GM19372 (cell line): Measurements from ENCODE around the gene ZNF124.

Experiments used
- ATAC-seq: cut with Tn5 transposase; IDR thresholded peaks from one replicate; pipeline ENCODE4 v1.9.1; 2021; ENCODE audit warnings: mild to moderate bottlenecking, low read depth, moderate library complexity; ENCODE audit not compliant: unreplicated experiment

Gene ZNF124

GRCh38 chr1:247114351-247115140, 57.3 kb downstream of the ZNF124 start:
- no peak for ATAC-seq

- no peak for ATAC-seq
Observed at GRCh38 chr1:247113733-247114271, 58.0 kb downstream of the ZNF124 start.

DNA sequence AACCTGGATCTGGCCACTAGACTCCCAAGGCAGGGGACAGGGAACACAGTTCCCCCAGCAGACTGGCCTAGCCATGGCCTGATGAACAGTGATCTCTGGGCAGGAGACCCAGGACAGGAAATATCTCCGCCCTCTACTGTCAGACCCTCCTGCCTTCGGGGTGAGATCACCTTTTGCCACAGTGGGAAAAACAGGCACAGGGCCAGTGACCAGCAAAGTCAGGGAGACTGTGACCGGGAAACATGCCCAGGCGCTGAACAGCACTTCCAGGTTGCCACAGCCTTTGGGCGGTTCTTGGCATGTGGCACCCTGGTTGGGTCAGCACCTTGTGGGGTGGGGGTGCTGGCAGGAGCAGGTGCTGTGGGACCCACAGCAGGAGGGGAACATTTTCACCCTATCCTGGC, 58.7 kb downstream of the ZNF124 start:
- ATAC-seq, result no peak

DNA sequence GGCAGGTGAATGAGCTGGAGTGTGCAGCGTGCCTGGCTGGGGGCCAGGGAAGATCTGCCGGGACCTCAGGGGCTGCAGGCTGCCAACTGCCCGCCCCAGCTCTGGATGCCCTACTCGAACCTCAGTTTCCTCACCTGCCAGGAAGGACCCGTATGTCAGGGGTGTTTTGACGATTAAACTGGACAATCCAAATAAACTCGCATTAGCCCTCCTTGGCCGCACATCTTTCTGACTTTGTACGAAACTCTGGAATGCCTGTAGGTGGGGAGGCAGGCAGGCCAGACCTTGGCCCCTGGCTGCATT, 59.4 kb downstream of the ZNF124 start:
- ATAC-seq, result no peak

GRCh38 chr1:247111700-247112478, 59.9 kb downstream of the ZNF124 start:
- no peak for ATAC-seq

- ATAC-seq, result no peak
Observed at GRCh38 chr1:247111259-247111699, 60.5 kb downstream of the ZNF124 start.

DNA sequence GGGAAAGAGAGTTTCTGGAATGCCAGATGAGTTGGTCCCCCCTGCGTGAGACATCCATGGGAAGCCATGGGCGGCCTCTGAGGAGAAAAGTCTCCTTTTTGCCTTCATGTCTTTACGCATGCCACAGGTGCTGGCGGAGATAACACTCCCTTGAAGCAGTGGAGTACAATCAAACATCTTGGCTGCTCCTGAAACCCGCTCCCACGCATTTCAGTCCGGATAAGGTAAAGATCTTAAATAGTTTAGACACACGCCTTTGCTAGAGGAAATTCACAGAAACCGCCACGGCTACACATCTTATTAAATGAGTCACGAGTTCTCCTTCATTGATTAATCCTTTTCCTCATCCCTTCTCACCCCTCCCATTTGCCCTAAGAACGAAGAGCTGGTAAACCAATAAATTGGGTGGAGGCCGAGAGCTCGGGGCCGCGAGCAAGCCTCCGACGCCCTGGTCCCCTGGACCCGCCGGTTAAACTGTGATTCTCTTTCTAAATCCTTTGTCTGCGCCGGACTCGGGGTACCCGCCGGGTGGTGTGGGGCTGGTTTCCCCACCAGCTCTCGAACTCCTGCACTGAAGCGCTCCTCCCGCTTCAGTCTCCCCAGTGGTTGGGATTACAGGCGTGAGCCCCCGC, 61.1 kb downstream of the ZNF124 start:
- no peak for ATAC-seq

DNA sequence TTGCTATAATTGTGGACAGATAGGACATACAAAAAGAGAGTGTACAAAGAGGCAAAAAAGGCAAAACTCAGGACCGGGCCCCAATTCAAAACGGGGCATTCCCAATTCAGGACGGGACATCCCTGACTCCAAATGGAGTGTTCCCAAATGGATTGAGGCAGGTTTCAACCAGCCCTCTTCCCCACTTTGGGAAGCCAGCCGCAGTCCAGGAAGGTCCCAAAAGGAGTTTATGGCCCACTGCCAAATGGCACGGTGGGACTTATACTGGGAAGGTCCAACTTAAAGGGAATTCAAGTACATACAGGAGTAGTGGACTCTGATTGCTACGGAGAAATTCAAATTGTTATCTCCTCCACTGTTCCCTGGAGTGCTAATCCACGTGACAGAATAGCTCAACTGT, 64.1 kb downstream of the ZNF124 start:
- ATAC-seq, result no peak

GRCh38 chr1:247105966-247106365, 65.9 kb downstream of the ZNF124 start:
- ATAC-seq, result no peak
